ENCODE measurements around the gene CENPX. TPM values are rescaled to one million over a fixed set of nuclear protein-coding genes. Genes with fewer than 3 reads are reported as not detected.

Gene CENPX
- total RNA-seq, 1 experiment from 2014 or later, result 344 TPM

DNA sequence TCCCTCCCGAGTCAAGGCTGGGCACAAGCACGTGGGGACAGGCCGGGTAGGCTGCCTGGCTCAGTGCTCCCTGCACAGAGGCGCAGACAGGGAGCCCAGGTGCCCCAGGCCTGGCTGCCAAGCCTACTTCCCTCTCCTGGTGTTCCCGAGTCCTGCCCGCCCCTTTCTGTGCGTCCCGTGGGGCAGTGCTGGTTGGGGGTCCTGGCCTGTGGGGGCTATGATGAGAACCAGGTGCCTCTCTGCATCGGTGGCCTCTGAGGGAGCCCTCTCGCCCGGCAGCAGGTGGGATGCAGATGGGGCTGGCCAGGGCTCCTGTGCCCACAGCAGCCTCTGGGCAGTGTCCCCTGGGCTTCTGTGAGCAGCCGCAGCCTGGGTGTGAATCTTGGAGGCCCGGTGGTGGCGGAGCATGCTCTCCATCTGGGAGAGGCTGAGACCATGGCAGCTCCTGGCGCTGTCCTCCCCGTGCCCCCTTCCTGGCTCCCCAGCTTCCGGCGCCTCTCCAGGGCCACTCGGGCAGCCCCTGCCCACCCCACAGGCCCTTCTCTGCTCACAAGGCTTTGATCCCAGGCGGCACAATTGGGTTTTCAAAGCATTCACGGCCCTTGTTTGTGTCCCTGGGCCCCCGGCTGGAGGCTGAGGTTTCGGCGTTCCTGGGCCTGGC lies 7.2 kb downstream of the CENPX start:
- Histone ChIP-seq H3K9me2 (replicated peaks; ENCODE audit: low read length) (no peaks in the 10 kb centered on the region), H3K27me3 (ENCODE audit: low read length) (no peaks in the 10 kb centered on the region), H3K27ac (ENCODE audit: low read length) (no peak overlapping the region), H2AFZ (ENCODE audit: low read length) (no peak overlapping the region), H4K20me1 (ENCODE audit: low read length) (peaks cover 1% of the 10 kb centered on the region; the same call in 1 of the 2 replicates), H3K4me2 (ENCODE audit: low read length) (no peak overlapping the region), H3K9me3 (ENCODE audit: low read length) (no peaks in the 10 kb centered on the region), H3K4me1 (ENCODE audit: insufficient read depth, low read length) (0 out of 2 replicates have a peak, but pooled peaks cover under 1% of the 10 kb centered on the region), H3K36me3 (ENCODE audit: low read depth, low read length) (no peaks in the 10 kb centered on the region; the same call in 1 of the 2 replicates), H3K9ac (ENCODE audit: low read length) (no peak overlapping the region), H3F3A (ENCODE audit: low read length, unreplicated experiment) (no peaks in the 10 kb centered on the region), H3K4me3 (ENCODE audit: low read length) (no peak overlapping the region), H3K79me2 (ENCODE audit: low read length) (peaks cover 6% of the 10 kb centered on the region)
- CTCF ChIA-PET, result no interaction called here
- TF ChIP-seq EZH2phosphoT487 (IDR thresholded peaks at IDR 0.05; ENCODE audit: borderline replicate concordance, low read length) (no peak), CTCF (conservative IDR thresholded peaks at IDR 0.05; ENCODE audit: low read depth, low read length) (no peak), EZH2 (IDR thresholded peaks at IDR 0.05; ENCODE audit: low read length, unreplicated experiment) (no peak)
- POLR2A ChIA-PET (ENCODE audit: unreplicated experiment), result no interaction called here
- intact Hi-C loops (cut with micrococcal nuclease), result no loop called here
- no TSS peak for BruUV-seq (replicated peaks)
- DNase-seq, result no peak
- ATAC-seq, result no peak

DNA sequence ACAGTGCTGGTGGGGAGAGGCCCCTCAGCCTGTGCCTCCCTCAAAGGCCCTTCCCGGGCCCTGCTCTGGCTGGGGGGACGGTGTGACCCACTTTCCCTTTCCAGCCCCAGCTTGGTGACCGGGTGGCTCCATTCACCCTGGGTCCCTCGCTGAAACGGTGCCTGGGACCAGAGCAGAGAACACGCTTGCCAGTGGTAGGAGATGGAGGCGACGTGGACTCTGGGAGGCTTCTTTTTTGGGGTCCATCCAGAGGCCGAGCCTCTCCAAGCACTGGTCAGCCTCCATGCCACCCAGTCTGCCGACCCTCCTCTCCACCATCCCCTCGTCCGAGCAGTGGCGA lies 7.7 kb downstream of the CENPX start:
- POLR2A ChIA-PET (ENCODE audit: unreplicated experiment), result no interaction called here
- Histone ChIP-seq H3K79me2 (ENCODE audit: low read length) (peaks cover under 1% of the 10 kb centered on the region), H3K4me1 (ENCODE audit: insufficient read depth, low read length) (no peaks in the 10 kb centered on the region), H3K36me3 (ENCODE audit: low read depth, low read length) (no peaks in the 10 kb centered on the region; the same call in 1 of the 2 replicates), H2AFZ (ENCODE audit: low read length) (no peak overlapping the region), H4K20me1 (ENCODE audit: low read length) (no peaks in the 10 kb centered on the region), H3K9me3 (ENCODE audit: low read length) (no peaks in the 10 kb centered on the region), H3K4me3 (ENCODE audit: low read length) (no peak overlapping the region), H3K4me2 (ENCODE audit: low read length) (no peak overlapping the region), H3K9me2 (replicated peaks; ENCODE audit: low read length) (no peaks in the 10 kb centered on the region), H3F3A (ENCODE audit: low read length, unreplicated experiment) (no peaks in the 10 kb centered on the region), H3K27ac (ENCODE audit: low read length) (no peak overlapping the region), H3K27me3 (ENCODE audit: low read length) (no peaks in the 10 kb centered on the region), H3K9ac (ENCODE audit: low read length) (no peak overlapping the region)
- BruUV-seq (replicated peaks), result no TSS peak
- no peak for ATAC-seq
- no peak for TF ChIP-seq EZH2 (IDR thresholded peaks at IDR 0.05; ENCODE audit: low read length, unreplicated experiment)
- TF ChIP-seq EZH2phosphoT487 (IDR thresholded peaks at IDR 0.05; ENCODE audit: borderline replicate concordance, low read length), result no peak
- DNase-seq, result no peak
- CTCF ChIA-PET, result no interaction called here
- intact Hi-C loops (cut with micrococcal nuclease), result no loop called here

GRCh38 chr17:82014432-82014831 lies 8.2 kb downstream of the CENPX start:
- Histone ChIP-seq H3K4me2 (ENCODE audit: low read length) (no peak overlapping the region), H3F3A (ENCODE audit: low read length, unreplicated experiment) (no peaks in the 10 kb centered on the region), H4K20me1 (ENCODE audit: low read length) (no peaks in the 10 kb centered on the region), H3K79me2 (ENCODE audit: low read length) (no peaks in the 10 kb centered on the region), H3K9ac (ENCODE audit: low read length) (no peak overlapping the region), H3K9me3 (ENCODE audit: low read length) (no peaks in the 10 kb centered on the region), H3K36me3 (ENCODE audit: low read depth, low read length) (no peaks in the 10 kb centered on the region; the same call in 1 of the 2 replicates), H3K4me3 (ENCODE audit: low read length) (no peak overlapping the region), H3K27ac (ENCODE audit: low read length) (no peak overlapping the region), H3K27me3 (ENCODE audit: low read length) (no peaks in the 10 kb centered on the region), H2AFZ (ENCODE audit: low read length) (no peak overlapping the region), H3K9me2 (replicated peaks; ENCODE audit: low read length) (no peaks in the 10 kb centered on the region), H3K4me1 (ENCODE audit: insufficient read depth, low read length) (no peaks in the 10 kb centered on the region)
- no peak for ATAC-seq
- ChIA-PET POLR2A (ENCODE audit: unreplicated experiment) (no interaction called here), CTCF (no interaction called here)
- intact Hi-C loops (cut with micrococcal nuclease), result no loop called here
- BruUV-seq (replicated peaks), result no TSS peak
- TF ChIP-seq CTCF (conservative IDR thresholded peaks at IDR 0.05; ENCODE audit: low read depth, low read length) (no peak), EZH2 (IDR thresholded peaks at IDR 0.05; ENCODE audit: low read length, unreplicated experiment) (no peak), EZH2phosphoT487 (IDR thresholded peaks at IDR 0.05; ENCODE audit: borderline replicate concordance, low read length) (no peak)
- DNase-seq, result no peak
